ENCODE data around the gene TMEM92. TPM values are rescaled to one million over a fixed set of nuclear protein-coding genes. Genes with fewer than 3 reads are reported as not detected.

TMEM92 gene
- total RNA-seq, 5 donors from 2014 or later (not counting 1 experiment from before 2014, with no cell fraction given), result not detected

Other genes with a start within 250 kb of the TMEM92 start
- 10 to 100 TPM in 3 of 5 donors, 1 to 10 TPM in 2; 8.5 to 20.0 (median 14.8) TPM for gene ITGA3, start 218.4 kb upstream of the TMEM92 start, total RNA-seq
- 10 to 100 TPM; 18.8 to 37.2 (median 30.0) TPM for gene PDK2, start 179.1 kb upstream of the TMEM92 start, total RNA-seq
- under 1 TPM; 0.23 to 0.70 (median 0.35) TPM for gene SAMD14, start 144.3 kb upstream of the TMEM92 start, total RNA-seq
- 10 to 100 TPM; 69.5 to 95.9 (median 91.3) TPM for gene PPP1R9B, start 123.8 kb upstream of the TMEM92 start, total RNA-seq
- under 1 TPM in 1 of 5 donors, not detected in 4; 0.33 TPM for gene SGCA, start 108.5 kb upstream of the TMEM92 start, total RNA-seq
- gene COL1A1, start 72.8 kb upstream of the TMEM92 start, total RNA-seq, result 10 to 100 TPM in 2 of 5 donors, 1 to 10 TPM in 3; 4.1 to 21.0 (median 6.6) TPM
- gene XYLT2, start 71.7 kb downstream of the TMEM92 start, total RNA-seq, result 10 to 100 TPM; 20.4 to 44.4 (median 40.8) TPM
- gene MRPL27, start 98.7 kb downstream of the TMEM92 start, total RNA-seq, result 10 to 100 TPM; 26.0 to 35.0 (median 31.2) TPM
- gene EME1, start 98.8 kb downstream of the TMEM92 start, total RNA-seq, result 1 to 10 TPM in 4 of 5 donors, under 1 TPM in 1; 0.75 to 2.1 (median 1.4) TPM
- 10 to 100 TPM; 29.4 to 41.7 (median 33.1) TPM for gene LRRC59, start 123.1 kb downstream of the TMEM92 start, total RNA-seq
- 10 to 100 TPM; 17.7 to 26.4 (median 21.3) TPM for gene ACSF2, start 151.8 kb downstream of the TMEM92 start, total RNA-seq
- not detected for gene CHAD, start 194.4 kb downstream of the TMEM92 start, total RNA-seq
- gene RSAD1, start 204.4 kb downstream of the TMEM92 start, total RNA-seq, result 10 to 100 TPM; 61.2 to 80.9 (median 73.2) TPM
- gene MYCBPAP, start 234.0 kb downstream of the TMEM92 start, total RNA-seq, result 1 to 10 TPM in 4 of 5 donors, under 1 TPM in 1; 0.92 to 6.9 (median 4.7) TPM